B cell (primary cell): ENCODE data around the gene ERICH6B. TPM values are rescaled to one million over a fixed set of nuclear protein-coding genes. Genes with fewer than 3 reads are reported as not detected.

Experiments used
- ATAC-seq: fragments of 200-7000 bp; cut with Tn5 transposase; one replicate; pipeline ENCODE4 v1.10.0; 2021; ENCODE audit warnings: low read depth, mild to moderate bottlenecking, moderate number of reproducible peaks, moderate library complexity
- CTCF ChIA-PET: fragments of 350-600 bp; sonication (Branson Sonifier 250); formaldehyde crosslinking; loops from one replicate; lab custom pipeline; 2021; ENCODE audit warnings: antibody characterized with exemption, inconsistent platforms; lab: Charles Lee
- POLR2A ChIA-PET: fragments of 350-600 bp; sonication (Branson Sonifier 250); formaldehyde crosslinking; loops from one replicate; lab custom pipeline; 2021; ENCODE audit warnings: antibody characterized with exemption; lab: Charles Lee
- DNase-seq: peaks from one replicate; pipeline ENCODE4 v3.0.0; 2013
- H2AFZ ChIP-seq: 2 replicates; pipeline ENCODE4 v1.6.1; 2012; ENCODE audit warnings: mild to moderate bottlenecking, low read depth, low read length; ENCODE audit not compliant: insufficient read depth, poor library complexity, severe bottlenecking
- H3K27ac ChIP-seq, 2 donors: 1 replicate in 1 of 2; 2 replicates in 1 of 2; pipeline ENCODE4 v1.5.1; 2012 to 2013; ENCODE audit warnings: low read length in 2 of 2, mild to moderate bottlenecking in 2 of 2, moderate library complexity in 1 of 2
- H3K27me3 ChIP-seq, 4 experiments: fragments of 200-600 bp in 1 of 4; sonication (generic) in 1 of 4; replicated peaks in 1 of 4; 1 replicate in 2 of 4; 2 replicates in 2 of 4; pipeline versions ENCODE4 v1.6.1 to v1.7.0; 2013 to 2016; ENCODE audit warnings: low read length in 3 of 4, mild to moderate bottlenecking in 2 of 4, mixed read lengths in 1 of 4, moderate library complexity in 1 of 4; ENCODE audit not compliant: insufficient read depth in 4 of 4, control insufficient read depth in 3 of 4; ENCODE audit errors: control extremely low read depth in 1 of 4
- H3K36me3 ChIP-seq, 2 experiments: replicated peaks in 1 of 2; 1 replicate in 1 of 2; 2 replicates in 1 of 2; pipeline versions ENCODE4 v1.6.1 to v1.7.1; 2013; ENCODE audit warnings: low read length in 1 of 2; ENCODE audit not compliant: insufficient read depth in 2 of 2, control insufficient read depth in 1 of 2; ENCODE audit errors: control extremely low read depth in 1 of 2, extremely low read depth in 1 of 2
- H3K4me1 ChIP-seq, 2 donors: fragments of 200-600 bp in 1 of 2; sonication (generic) in 1 of 2; 1 replicate in 1 of 2; 2 replicates in 1 of 2; pipeline versions ENCODE4 v1.5.1 to v1.6.1; 2013 to 2017; ENCODE audit warnings: low read length in 2 of 2; ENCODE audit not compliant: control insufficient read depth in 2 of 2, insufficient read depth in 2 of 2
- H3K4me2 ChIP-seq: replicated peaks from 2 replicates; pipeline ENCODE3; 2012; ENCODE audit warnings: mild to moderate bottlenecking, low read depth, low read length; ENCODE audit not compliant: poor library complexity, severe bottlenecking
- H3K4me3 ChIP-seq, 5 experiments: fragments of 200-600 bp in 1 of 5; sonication (generic) in 1 of 5; 1 replicate in 3 of 5; 2 replicates in 2 of 5; pipeline versions ENCODE4 v1.5.1 to v1.7.0; 2011 to 2016; ENCODE audit warnings: low read length in 4 of 5, mild to moderate bottlenecking in 4 of 5, low read depth in 2 of 5, control low read depth in 1 of 5, moderate library complexity in 1 of 5; ENCODE audit not compliant: insufficient read depth in 1 of 5; ENCODE audit errors: control extremely low read depth in 1 of 5, extremely low read depth in 1 of 5
- H3K79me2 ChIP-seq: fragments of 200-600 bp; sonication (generic); one replicate; pipeline ENCODE4 v1.6.0; 2016; ENCODE audit warnings: low read length; ENCODE audit not compliant: control insufficient read depth, insufficient read depth
- H3K9ac ChIP-seq: fragments of 200-600 bp; sonication (generic); 2 replicates; pipeline ENCODE4 v1.6.1; 2017; ENCODE audit warnings: mild to moderate bottlenecking, low read length, moderate library complexity
- H3K9me3 ChIP-seq, 3 donors: one replicate each; pipeline versions ENCODE4 v1.6.1 to v1.7.1; 2013; ENCODE audit warnings: low read length in 2 of 3; ENCODE audit not compliant: control insufficient read depth in 2 of 3, insufficient read depth in 1 of 3; ENCODE audit errors: control extremely low read depth in 1 of 3
- H4K20me1 ChIP-seq: 2 replicates; pipeline ENCODE4 v1.6.0; 2012; ENCODE audit warnings: mild to moderate bottlenecking, low read length; ENCODE audit not compliant: insufficient read depth, control insufficient read depth, poor library complexity, severe bottlenecking
- H3K27ac Mint-ChIP-seq: one replicate; pipeline ENCODE4 v1.8.0; 2021; ENCODE audit warnings: mixed read lengths
- H3K27me3 Mint-ChIP-seq: one replicate; pipeline ENCODE4 v1.8.0; 2021; ENCODE audit warnings: mixed read lengths
- H3K4me1 Mint-ChIP-seq: one replicate; pipeline ENCODE4 v1.8.0; 2021; ENCODE audit warnings: mixed read lengths
- H3K4me3 Mint-ChIP-seq: one replicate; pipeline ENCODE4 v1.8.0; 2021; ENCODE audit warnings: mixed read lengths
- H3K9me3 Mint-ChIP-seq: one replicate; pipeline ENCODE4 v1.8.0; 2022; ENCODE audit warnings: mixed read lengths; ENCODE audit not compliant: insufficient read depth
- EZH2 ChIP-seq: IDR thresholded peaks from 2 replicates; pipeline ENCODE4 v1.6.1; 2012; ENCODE audit warnings: borderline replicate concordance, low read depth, mild to moderate bottlenecking, moderate library complexity, low read length; ENCODE audit not compliant: insufficient read depth, poor library complexity, severe bottlenecking
- WGBS: methylation state at CpG from one replicate; pipeline ENCODE4 v1.1.5; 2013; ENCODE audit warnings: missing lambda C conversion rate; ENCODE audit not compliant: insufficient coverage; 5-methylcytosine and 5-hydroxymethylcytosine counted together
- intact Hi-C: fragments of 100-400 bp; cut with micrococcal nuclease; formaldehyde crosslinking; loops from one replicate; pipeline ENCODE4 v1.10.0; 2022
- polyA plus RNA-seq: library from polyadenylated mRNA; depleted of rRNA; stranded (reverse); fragments of >200 nt; gene quantifications from 2 replicates; pipeline ENCODE4 v1.2.3, GENCODE V29; 2012
- total RNA-seq, 2 donors: library from RNA; stranded (reverse); fragments of 120-200 nt in 1 of 2; gene quantifications; 1 replicate in 1 of 2; 2 replicates in 1 of 2; pipeline versions ENCODE4 v1.2.3 to v1.2.4, GENCODE V29; 2013 to 2022
- TF ChIP-seq, protein P1 (sequence below): fragments of 200-600 bp; IDR thresholded peaks from one replicate; pipeline ENCODE4 v1.8.0; 2022; ENCODE audit warnings: antibody characterized with exemption, mild to moderate bottlenecking

Gene ERICH6B
- total and polyA plus RNA-seq, 2 donors (not counting 1 experiment from before 2014, with no cell fraction given), result not detected

DNA sequence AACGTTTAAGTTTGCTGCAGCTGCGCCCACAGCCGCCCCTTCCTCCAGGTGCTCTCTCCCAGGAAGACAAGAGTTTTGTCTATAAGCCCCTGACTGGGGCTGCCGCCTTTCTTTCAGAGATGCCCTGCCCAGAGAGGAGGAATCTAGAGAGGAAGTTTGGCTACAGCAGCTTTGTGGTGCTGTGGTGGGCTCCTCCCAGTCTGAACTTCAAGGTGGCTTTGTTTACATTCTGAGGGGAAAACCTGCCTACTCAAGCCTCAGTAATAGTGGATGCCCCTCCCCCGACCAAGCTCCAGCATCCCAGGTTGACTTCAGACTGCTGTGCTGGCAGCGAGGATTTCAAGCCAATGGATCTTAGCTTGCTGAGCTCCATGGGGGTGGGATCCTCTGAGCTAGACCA lies 6.4 kb upstream of the ERICH6B start:
- DNase-seq (no peak), ATAC-seq (no peak)
- H3K9me3 Mint-ChIP-seq, result peaks cover under 1% of the 10 kb centered on the region
- H2AFZ ChIP-seq, result no peak overlapping the region
- H3K27me3 Mint-ChIP-seq, result peaks cover 64% of the 10 kb centered on the region
- H3K4me3 ChIP-seq, result no peak overlapping the region
- H3K9me3 ChIP-seq, result no peaks in the 10 kb centered on the region
- H3K4me1 ChIP-seq, result no peaks in the 10 kb centered on the region
- no peaks in the 10 kb centered on the region for H3K4me1 Mint-ChIP-seq
- CTCF ChIA-PET, result no interaction called here
- no peaks in the 10 kb centered on the region for H3K36me3 ChIP-seq
- no peak overlapping the region for H3K4me3 Mint-ChIP-seq
- H3K27me3 ChIP-seq, result peaks cover 0 to 18% (median 0%) of the 10 kb centered on the region in 4 experiments
- POLR2A ChIA-PET, result no interaction called here
- 59% methylated on average over 6 of the region's 6 CpGs for WGBS
- no peak overlapping the region for H3K27ac Mint-ChIP-seq
- H3K4me2 ChIP-seq, result no peak overlapping the region
- H4K20me1 ChIP-seq, result no peaks in the 10 kb centered on the region
- no peak overlapping the region for H3K27ac ChIP-seq
- H3K9ac ChIP-seq, result no peak overlapping the region
- TF ChIP-seq EZH2, result no peak
- TF ChIP-seq, protein P1, sequence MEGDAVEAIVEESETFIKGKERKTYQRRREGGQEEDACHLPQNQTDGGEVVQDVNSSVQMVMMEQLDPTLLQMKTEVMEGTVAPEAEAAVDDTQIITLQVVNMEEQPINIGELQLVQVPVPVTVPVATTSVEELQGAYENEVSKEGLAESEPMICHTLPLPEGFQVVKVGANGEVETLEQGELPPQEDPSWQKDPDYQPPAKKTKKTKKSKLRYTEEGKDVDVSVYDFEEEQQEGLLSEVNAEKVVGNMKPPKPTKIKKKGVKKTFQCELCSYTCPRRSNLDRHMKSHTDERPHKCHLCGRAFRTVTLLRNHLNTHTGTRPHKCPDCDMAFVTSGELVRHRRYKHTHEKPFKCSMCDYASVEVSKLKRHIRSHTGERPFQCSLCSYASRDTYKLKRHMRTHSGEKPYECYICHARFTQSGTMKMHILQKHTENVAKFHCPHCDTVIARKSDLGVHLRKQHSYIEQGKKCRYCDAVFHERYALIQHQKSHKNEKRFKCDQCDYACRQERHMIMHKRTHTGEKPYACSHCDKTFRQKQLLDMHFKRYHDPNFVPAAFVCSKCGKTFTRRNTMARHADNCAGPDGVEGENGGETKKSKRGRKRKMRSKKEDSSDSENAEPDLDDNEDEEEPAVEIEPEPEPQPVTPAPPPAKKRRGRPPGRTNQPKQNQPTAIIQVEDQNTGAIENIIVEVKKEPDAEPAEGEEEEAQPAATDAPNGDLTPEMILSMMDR, result no peak
- intact Hi-C loops, result loop anchor here (5.0 kb wide), 2 partner anchors 560 to 665 kb away; partner anchors contain the start of gene LCP1
- H3K79me2 ChIP-seq, result no peaks in the 10 kb centered on the region

DNA sequence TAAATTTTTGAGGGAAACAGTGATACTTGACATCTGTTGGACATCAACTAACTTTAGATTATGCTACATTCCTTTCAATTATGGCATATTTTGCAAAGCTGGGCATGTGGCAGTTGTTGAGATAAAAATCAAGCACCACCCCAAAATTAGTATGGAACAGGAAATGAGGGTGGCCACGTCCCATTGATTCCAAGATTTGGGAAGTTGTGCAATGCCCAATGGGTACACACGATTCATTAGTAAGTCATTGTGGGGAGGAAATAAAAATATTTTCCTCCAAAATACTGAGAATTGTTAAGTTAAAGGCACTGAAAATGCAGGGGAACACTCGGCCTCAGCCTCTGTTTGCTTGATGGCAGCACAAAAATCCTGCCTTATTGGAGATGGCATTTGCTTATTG lies 7.6 kb downstream of the ERICH6B start:
- 60% methylated on average over 1 of the region's 3 CpGs for WGBS
- intact Hi-C loops, result no loop called here
- no peaks in the 10 kb centered on the region for H3K36me3 ChIP-seq
- TF ChIP-seq, protein P1, result no peak
- no peak for TF ChIP-seq EZH2
- Mint-ChIP-seq H3K4me1 (no peaks in the 10 kb centered on the region), H3K4me3 (no peak overlapping the region), H3K9me3 (no peaks in the 10 kb centered on the region), H3K27ac (no peak overlapping the region), H3K27me3 (peaks cover 34% of the 10 kb centered on the region)
- H3K4me1 ChIP-seq, result no peaks in the 10 kb centered on the region
- H3K4me3 ChIP-seq, result no peak overlapping the region
- no peak overlapping the region for H3K9ac ChIP-seq
- DNase-seq (no peak), ATAC-seq (no peak)
- no peaks in the 10 kb centered on the region for H4K20me1 ChIP-seq
- ChIA-PET POLR2A (no interaction called here), CTCF (no interaction called here)
- H3K9me3 ChIP-seq, result peaks cover 0 to 8% (median 0%) of the 10 kb centered on the region in 3 donors
- H3K27ac ChIP-seq, result no peak overlapping the region
- H3K4me2 ChIP-seq, result no peak overlapping the region
- H3K27me3 ChIP-seq, result peaks cover 0 to 6% (median 3%) of the 10 kb centered on the region in 4 experiments
- H3K79me2 ChIP-seq, result no peaks in the 10 kb centered on the region
- H2AFZ ChIP-seq, result no peak overlapping the region
